Stromal cell of bone marrow (primary cell): Measurements from ENCODE around the gene SKAP2.

Experiments
- DNase-seq: peaks from one replicate; pipeline ENCODE4 v3.0.0-alpha.2; 2012; ENCODE audit warnings: low read depth

Gene SKAP2

DNA sequence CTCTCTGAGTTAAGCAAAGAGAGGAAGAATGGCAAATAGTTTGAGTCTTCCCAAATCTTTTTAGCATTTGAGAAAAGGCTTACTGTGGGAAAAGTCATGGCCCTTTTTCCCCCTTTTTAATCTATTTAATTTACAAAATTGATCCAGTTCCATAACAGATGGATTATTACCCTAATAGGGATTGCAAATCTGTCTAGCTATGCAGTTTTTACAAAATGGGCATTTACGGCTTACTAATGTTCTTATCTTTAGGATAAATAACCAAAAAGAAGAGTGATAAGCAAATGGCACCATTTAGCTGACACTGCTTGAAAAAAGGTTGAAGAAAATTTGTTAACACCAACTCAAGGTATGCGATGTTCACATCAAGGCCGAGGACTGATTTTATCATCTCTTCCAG, 169.7 kb downstream of the SKAP2 start:
- DNase-seq = no peak

DNA sequence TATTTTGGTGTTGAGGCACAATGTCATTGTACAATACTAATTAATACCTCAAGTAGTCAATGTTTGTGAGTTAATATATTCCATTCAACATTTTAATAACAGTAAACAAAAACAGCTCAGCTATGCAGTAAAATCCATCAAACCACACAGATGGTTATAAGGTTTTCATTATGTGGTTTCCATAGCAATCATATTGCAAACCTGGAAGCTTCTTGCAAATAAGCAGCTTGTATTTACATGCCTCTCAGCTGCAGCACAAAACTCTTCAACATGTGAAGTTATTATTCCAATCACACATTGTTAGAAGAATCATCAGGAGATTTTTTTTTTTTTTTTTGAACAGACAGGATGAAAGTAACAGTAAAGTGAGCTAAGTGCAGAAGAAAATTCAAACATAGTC, 170.2 kb downstream of the SKAP2 start:
- no peak for DNase-seq

DNA sequence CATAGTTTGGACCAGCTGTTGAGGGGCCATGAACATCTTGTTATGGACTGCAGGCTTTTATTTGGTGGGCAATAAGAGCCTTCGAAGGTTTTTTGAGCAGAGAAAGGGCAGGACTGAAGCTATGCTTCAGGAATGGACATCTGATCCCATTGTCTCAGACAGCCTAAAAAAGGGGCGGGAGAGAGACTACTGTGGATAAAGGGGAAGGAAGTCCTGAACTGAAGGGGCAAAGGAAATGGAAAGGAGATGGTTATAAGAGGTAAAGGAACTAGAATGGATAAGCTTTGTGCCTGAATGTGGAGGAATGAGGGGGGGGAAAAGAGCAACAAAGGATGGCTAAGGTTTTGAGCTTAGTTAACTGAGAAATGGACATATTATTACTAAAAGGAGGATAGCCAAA, 172.5 kb downstream of the SKAP2 start:
- no peak for DNase-seq

DNA sequence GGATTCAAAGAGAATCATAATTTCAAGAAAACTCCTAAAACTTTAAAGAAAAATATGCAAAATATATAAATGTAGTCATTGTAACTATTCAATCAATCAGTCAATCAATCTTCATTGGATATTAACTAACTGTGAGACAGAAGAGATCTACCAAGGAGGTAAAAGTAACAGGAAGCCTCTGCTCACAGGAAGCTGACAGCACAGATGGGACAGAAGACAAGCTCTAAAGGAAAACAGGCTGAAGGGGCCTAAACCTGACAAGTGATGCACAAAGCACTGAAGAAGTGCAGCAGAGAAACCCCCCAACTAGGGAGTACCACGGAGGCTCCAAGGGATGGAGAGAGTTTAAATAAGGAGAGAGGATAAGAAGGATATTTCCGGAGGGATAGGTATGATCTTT, 173.0 kb downstream of the SKAP2 start:
- no peak for DNase-seq

DNA sequence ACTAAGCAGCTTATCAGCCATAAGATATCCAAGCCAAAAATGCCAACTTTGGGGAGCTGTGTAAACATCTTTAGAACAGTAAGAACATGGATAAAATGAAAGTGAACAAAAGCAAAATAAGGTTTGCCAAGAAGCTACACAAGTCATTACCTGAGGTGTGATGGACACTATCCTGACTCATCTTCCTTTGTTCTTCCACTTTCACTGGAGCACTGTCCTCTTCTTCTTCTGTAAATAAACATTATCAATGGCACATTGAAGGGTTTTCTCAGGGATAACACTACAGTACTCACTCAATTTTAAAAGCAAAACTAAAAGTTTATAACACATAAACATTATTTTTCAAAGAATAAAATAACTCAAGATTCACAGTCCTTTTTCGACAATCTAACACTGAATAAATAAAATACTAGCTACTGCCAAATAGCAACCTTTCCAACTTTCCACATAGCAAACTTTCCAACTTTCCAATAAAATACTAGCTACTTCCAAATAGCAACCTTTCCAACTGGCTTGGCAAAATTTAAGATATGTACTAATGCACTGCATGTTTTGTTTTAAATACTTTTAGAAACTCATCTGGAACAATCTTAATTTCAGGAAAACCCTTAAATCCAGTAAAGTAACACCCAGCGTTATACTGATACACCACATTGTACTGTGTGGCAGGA, 174.1 kb downstream of the SKAP2 start:
- no peak for DNase-seq

DNA sequence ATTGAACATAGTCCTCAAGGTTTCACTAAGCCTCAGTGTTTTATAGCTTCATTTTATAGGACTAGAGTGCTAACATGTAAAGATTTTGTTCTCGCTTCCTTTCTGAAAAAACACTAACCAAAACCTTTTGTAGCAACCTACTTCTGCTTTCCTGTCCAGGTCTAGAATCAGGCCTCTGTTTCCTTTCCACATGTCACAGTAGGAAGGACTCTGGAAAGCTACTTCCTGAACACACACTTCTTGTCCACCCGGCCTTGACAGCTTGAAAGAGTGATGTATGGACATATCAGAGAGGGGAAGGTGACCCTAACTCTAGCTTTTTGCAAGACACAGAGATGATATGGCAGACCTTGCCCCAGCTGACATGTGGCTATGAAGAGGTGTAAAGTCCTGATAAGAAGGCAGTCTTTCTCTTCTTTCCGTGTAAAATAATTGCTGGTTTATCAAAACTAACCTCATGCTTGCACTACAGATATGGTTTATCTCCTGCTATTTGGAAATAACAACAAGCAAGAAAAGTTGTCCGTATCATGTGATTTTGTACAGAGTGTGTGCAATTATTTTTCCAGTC, 175.4 kb downstream of the SKAP2 start:
- DNase-seq = no peak

DNA sequence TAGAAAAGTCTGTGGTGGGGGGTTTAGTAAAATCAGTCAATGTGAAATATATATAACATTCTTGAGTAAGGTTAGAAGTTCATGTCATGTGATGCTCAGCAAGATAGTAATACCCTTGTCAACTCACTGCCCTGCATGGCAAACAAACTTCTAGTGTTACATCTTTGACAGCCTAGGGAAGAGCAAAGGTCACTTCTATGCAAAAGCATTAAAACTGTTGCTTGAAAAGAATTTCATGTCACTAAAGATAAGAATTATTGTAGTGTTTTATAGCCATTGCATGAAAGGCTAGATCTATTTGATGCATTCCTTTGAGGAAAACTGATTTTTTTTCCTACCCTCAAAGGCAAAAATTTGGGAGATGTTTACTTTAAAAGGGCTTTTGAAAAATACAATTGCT, 176.0 kb downstream of the SKAP2 start:
- no peak for DNase-seq

DNA sequence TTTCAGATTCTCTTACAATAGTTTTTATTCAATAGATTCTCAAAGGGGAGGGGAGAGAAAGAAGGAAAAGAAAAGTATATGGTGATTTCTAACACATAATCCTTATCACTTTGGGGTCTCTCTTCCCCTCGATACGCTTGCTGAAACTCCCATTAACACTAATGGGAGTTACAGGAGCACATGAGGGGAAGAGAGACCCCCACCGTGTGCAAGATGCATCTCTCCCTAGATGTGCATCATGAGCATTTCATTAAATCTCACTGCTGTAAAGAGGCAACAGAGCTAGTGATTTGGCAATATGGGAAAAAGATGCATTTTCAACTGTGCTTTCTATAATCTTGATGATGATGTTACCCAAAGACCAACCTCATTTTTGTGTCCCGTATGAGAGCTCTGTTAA, 177.4 kb downstream of the SKAP2 start:
- no peak for DNase-seq

DNA sequence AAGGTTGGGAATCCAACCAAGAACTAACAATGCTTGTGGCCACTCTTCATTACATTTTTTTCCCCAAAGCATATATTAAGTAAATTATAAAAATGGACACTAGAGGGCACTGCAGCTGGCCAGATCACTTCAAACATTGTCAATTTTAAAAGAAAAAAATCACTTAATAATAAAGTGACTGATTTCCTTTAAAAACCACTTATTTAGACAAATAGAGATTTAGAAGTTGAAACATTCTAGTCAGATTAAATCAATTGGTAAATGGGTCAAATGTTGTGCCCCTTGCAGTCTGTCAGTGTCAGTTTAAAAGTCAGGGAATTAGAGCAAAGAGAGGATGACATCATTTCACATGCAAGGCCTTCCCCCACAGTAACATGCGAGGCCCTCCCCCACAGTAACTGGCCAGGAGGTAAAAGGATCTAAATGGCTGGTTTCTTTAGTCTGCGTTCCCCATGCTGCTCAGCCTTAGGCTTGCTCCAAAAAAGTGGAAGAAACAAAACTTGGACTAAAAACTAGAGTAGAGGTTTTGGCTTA, 177.9 kb downstream of the SKAP2 start:
- DNase-seq = peak; percentile 57

DNA sequence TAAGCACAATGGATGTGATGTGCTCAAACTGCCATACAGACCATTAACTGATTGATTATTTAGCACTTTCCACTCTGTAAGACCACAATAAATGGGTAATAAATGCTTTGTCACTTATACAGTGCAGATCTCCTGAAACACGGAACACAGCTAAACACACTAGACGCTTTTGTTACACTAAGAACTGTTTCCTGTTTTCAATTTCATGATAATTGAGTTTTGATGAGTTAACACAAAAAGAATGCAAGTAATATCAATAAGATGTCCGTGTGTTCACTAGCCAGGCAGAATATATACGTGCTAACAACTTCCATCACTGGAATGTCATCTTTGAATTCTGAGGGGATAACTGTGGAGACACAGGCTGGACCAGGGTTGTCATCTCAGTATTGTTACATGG, 178.8 kb downstream of the SKAP2 start:
- no peak for DNase-seq

DNA sequence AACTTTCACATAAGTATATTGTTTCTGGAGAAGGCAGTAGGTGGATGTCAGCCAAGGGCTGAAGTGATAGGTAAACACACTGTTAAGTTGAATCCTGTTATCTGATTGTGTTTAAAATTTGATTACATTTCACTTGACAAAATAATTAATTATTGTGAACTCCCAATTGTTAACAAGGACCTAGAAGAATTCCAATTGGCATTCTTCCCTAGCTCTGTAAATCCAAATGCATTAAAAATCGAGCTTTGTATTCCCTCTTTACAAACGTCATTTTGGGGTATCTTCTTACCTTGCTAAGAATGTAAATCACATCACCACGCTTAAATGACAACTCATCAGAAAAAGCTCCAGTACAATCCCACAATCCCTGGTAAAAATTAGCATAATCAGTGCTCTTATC, 179.9 kb downstream of the SKAP2 start:
- DNase-seq = no peak

DNA sequence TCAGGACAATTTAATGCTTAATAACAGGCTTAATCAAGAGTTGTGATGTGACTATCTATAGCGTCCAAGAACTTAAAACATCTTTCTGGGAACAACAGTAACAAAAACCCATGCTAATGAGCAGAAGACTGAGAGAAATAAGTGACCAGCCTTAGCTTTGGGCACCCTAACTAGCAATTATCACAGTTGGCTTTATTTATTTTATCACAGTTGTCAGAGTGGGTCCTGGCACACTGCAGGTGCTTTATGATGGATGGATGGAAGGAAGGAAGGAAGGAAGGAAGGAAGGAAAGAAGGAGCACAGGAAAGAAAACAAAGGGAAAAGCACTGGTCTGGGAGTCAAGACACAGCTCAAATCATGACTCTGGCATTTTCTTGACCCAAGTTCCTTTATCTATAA, 181.1 kb downstream of the SKAP2 start:
- DNase-seq = no peak

DNA sequence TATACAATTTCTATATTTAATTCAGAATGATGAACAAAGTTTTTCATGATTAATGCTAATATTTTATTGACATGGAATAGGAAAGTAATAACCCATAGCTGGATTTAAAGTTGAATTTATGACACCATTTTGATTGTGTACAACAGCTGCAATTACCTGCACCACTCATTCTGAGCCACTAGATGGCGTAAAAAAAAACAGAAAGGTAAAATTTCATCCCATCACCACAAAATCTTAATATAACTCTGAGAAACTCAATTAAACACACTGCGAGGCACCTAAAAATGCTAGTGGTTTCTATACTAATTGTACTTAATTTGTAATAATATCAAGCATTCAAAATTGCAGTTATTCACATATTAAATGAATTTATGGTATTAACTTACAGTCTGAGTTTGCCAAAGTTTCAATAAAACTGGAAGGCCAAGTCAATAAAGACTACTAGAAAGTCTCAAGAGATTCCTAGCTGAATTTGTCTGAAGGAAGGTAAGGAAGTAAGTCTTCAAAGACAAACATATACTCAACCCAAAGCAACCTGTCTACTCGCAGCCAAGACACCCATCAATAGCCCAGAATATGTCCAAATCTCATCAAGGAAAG, 182.5 kb downstream of the SKAP2 start:
- no peak for DNase-seq

DNA sequence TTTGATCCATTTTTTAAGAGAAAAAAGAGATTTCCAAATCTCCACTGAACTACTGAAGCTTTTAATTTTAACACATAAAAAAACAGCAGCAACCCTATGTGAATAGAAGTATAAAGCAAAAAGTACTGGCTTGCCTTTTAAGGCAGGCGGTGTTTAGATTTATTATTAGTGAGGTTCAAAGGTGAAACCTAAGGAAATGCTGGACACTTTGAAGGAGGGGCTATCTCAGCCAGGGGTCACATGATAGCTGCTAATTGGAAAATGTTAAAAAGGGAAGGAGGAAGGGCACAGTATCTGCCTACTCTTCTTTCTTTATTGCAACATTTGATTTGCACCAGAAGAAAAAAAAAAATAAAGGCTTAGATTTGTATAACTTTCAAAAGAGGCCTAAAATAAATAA, 183.8 kb downstream of the SKAP2 start:
- no peak for DNase-seq

DNA sequence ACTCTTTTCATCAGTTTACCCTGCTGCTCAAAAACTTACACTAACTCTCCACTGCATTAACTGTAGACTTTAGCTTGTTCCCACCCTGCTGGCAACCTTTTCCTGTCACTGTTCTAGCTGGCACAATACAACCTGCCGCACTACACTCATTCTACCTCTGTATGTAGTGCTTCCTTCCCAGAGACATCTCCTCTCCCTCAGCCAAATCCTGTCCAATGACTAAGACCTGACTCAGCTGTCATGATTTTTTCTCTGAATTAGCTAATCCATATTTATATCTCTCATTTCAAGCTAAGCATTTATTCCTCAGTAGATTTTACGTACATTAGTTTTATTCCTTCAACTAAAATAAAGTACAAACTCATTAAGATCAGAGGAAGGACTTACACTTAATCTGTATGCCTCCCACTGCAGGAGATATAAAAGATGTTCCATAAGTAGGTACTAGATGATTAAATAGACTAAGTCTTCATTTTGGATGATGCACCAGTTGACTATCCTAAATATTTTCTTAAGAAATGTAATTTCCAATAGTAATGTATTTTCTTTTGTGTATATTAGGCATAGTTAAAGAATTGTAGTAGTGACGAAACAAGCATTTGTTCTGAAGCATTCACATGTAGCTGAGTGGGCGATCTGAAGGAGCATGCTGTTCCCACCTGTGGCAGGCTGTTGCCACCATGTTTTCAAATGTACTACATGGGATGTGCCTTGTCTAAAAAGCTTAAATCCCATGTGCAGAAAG, 189.1 kb downstream of the SKAP2 start:
- DNase-seq = peak; percentile 33

DNA sequence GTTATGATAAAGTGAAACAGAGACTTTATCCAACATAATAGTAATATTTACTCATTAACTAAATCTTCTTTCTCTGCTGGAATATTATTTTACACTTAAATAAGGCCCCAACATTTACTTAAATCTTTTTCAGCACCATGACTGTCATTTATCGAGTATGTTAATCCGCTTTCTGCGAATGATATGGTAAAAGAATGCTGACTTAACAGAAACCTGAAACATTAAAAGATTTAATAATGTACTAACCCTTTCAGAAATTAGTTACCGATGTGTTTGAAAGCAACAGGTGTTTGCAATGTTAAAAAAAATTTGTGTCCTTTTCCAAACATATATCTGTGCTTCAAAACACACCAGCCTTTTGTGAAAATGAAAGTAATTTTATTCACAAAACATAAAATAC, 190.5 kb downstream of the SKAP2 start:
- DNase-seq = no peak

DNA sequence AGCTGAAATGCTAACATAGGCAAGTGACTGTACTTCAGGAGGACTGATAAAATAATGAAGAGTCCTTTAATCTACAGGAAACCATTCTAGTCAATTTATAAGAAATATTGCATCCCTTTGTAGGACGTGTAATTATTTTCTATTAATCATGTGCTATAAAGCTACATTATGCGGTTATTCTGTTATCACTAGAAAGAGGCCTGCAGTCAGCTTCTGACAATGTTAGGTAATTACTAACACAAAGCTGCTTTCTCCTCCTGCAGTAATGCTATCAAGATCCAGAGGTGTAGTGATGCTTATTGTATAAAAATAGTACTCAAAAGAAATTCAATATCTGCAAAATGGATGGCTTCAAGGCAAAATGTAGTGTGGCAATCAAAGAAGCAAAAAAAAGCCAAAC, 191.1 kb downstream of the SKAP2 start:
- no peak for DNase-seq

DNA sequence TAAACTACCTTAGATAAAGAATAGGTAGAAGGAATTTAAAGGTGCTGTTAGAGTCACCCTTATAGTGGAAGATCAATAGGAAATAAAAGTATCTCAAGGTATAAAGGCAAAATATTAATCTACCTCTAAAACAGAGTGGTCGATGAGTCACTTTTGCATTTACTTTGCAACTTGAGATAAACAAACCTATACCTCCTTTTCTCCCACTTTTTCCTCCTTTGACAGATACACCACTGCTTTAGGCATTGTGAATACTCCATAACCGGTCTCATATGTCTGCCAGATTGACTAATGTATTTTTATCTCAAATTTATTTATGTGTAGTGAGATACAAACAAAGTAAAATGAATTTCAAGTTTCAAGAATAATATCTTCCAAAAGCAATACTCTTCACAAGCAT, 193.5 kb downstream of the SKAP2 start:
- DNase-seq = no peak

DNA sequence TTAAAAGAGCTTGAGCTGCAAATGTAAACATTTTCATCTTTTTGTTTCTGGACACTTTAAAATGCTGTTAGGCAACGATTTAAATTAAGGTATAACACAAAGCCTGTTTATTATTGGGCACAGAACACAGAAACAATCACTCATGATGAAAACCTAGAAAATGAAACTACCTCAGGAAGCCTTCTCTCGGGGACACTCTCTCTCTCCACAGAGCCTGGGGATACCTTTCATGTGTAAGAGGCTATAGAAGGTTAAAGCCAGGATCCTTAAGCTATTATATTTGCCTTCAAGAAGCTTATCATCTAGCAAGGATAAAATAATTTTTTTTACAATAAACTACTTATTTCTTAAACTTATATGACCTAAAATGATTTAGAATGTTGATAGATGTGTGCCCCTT, 194.1 kb downstream of the SKAP2 start:
- no peak for DNase-seq

DNA sequence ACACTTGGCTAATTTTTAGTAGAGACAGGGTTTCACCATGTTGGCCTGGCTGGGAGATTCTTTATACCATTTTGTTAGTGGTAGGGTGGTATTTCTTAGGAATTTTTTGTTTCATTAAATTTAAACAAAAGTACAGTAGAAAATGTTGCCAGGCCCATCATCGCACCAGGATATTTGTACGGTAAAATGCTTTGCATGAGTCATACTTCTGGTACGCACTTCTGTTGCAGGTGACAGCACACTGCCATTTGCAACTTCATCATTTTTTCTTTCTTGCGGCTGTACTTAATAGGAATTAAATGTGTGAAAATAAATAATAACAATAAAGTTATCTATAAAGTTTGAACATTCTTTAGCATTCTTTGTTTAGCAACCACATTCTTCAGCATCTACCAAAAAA, 195.6 kb downstream of the SKAP2 start:
- no peak for DNase-seq

DNA sequence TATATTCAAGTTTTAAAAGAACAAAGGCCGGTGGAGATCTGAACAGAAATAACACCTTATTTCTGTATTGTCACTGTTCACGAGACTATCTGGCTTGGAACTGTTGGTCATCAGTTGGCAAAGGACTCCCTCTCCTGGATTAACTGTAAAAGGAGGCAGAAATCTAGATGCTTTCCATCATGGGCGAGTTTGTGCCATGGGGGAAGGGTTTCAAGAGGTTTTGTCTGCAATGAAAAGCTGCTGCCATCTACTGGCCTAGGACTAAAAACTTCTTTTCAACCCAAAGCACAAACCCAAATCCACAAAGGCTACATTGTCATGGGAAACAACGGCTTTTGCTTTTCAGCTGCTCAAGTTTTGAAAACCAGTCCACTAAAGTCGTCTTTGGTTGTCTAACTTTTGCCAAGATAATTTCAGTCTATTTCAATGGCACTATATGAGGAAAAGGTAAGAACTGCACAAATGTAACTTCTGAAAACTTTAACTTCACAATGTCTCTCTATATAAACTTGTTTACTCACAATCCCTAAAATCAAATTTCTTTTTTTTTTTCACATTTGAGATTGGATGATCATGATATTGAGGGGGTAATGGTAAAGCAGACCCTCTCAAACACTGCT, 196.8 kb downstream of the SKAP2 start:
- DNase-seq = peak; percentile 92

DNA sequence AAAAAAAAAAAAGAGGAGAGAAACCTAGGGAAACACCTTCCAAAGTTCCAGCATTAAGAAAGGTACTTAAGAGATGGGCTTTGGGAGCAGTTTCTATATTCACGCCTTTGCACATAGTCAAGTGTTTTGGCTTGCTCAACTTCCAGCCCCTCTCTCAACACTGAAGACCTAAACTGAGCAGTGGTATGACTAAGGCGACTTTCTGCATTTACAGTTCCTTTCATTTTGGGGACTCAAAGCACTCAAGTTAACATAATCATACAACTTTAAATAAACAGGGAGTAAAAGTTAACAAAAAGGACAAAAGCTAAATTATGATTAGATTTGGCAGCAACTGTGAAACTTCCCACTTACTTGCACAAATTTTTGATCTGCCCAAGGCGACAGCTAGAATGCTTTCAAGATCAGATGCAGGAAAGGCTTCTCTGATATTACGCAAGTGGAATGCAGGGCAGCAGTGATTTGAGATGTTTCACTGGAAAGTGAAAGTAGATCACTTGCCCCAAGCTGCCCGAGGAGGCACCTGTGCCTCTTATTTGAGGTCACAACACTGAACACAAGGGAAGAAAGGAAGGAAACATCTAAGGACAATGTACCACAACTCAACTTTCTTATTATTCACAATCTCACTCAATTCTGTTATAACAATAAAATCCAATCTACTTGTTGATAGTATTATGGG, 199.5 kb downstream of the SKAP2 start:
- DNase-seq = no peak
